Natural killer cell (primary cell): ENCODE results near the gene RAP1GAP. TPM values are rescaled to one million over a fixed set of nuclear protein-coding genes. Genes with fewer than 3 reads are reported as not detected.

Experiments used
- ATAC-seq, 3 donors: fragments of 150-1000 bp in 2 of 3; fragments of 200-7000 bp in 1 of 3; cut with Tn5 transposase; 1 replicate in 1 of 3; 2 replicates in 2 of 3; pipeline ENCODE4 v1.10.0; 2021; ENCODE audit warnings: mild to moderate bottlenecking in 2 of 3, moderate library complexity in 2 of 3
- DNase-seq, 2 donors: peaks; one replicate each; pipeline versions ENCODE4 v3.0.0 to v3.0.0-alpha.2; 2013 to 2021; ENCODE audit warnings: mixed read lengths in 1 of 2
- H3K27ac ChIP-seq: one replicate; pipeline ENCODE4 v1.5.1; 2013; ENCODE audit warnings: mild to moderate bottlenecking, low read length
- H3K27me3 ChIP-seq: one replicate; pipeline ENCODE4 v1.6.1; 2013; ENCODE audit warnings: low read length; ENCODE audit not compliant: control insufficient read depth, insufficient read depth
- H3K36me3 ChIP-seq: one replicate; pipeline ENCODE4 v1.6.1; 2013; ENCODE audit warnings: low read length; ENCODE audit not compliant: control insufficient read depth, insufficient read depth
- H3K4me1 ChIP-seq: one replicate; pipeline ENCODE4 v1.6.1; 2013; ENCODE audit warnings: low read length; ENCODE audit not compliant: control insufficient read depth, insufficient read depth
- H3K4me3 ChIP-seq: one replicate; pipeline ENCODE4 v1.5.1; 2013; ENCODE audit warnings: low read length
- H3K9me3 ChIP-seq: one replicate; pipeline ENCODE4 v1.6.1; 2013; ENCODE audit warnings: low read length; ENCODE audit not compliant: control insufficient read depth, insufficient read depth
- H3K27ac Mint-ChIP-seq, 2 donors: one replicate each; pipeline ENCODE4 v1.8.0; 2022; ENCODE audit warnings: mild to moderate bottlenecking in 2 of 2, mixed read lengths in 2 of 2, moderate library complexity in 1 of 2
- H3K27me3 Mint-ChIP-seq, 2 donors: one replicate each; pipeline ENCODE4 v1.8.0; 2022; ENCODE audit warnings: low read depth in 2 of 2, mixed read lengths in 2 of 2
- H3K36me3 Mint-ChIP-seq: one replicate; pipeline ENCODE4 v1.8.0; 2022; ENCODE audit warnings: mixed read lengths
- H3K4me1 Mint-ChIP-seq, 2 donors: one replicate each; pipeline ENCODE4 v1.8.0; 2022; ENCODE audit warnings: mixed read lengths in 2 of 2
- H3K4me3 Mint-ChIP-seq: one replicate; pipeline ENCODE4 v1.8.0; 2022; ENCODE audit warnings: mild to moderate bottlenecking, moderate library complexity, mixed read lengths
- H3K9me3 Mint-ChIP-seq, 2 donors: one replicate each; pipeline ENCODE4 v1.8.0; 2022; ENCODE audit warnings: mixed read lengths in 2 of 2
- WGBS: methylation state at CpG from one replicate; pipeline ENCODE4 v1.1.7; 2013; ENCODE audit warnings: missing lambda C conversion rate; ENCODE audit not compliant: insufficient coverage; 5-methylcytosine and 5-hydroxymethylcytosine counted together
- intact Hi-C: fragments of 100-400 bp; cut with micrococcal nuclease; formaldehyde crosslinking; loops from one replicate; pipeline ENCODE4 v1.14.2; 2022
- total RNA-seq, 4 donors: library from RNA; stranded (reverse); fragments of 120-200 nt in 1 of 4; gene quantifications; one replicate each; pipeline versions ENCODE4 v1.2.3 to v1.2.4, GENCODE V29; 2013 to 2022
- TF ChIP-seq, protein P1 (sequence below): fragments of 200-600 bp; IDR thresholded peaks from one replicate; pipeline ENCODE4 v1.8.0; 2022; ENCODE audit warnings: antibody characterized with exemption

Gene RAP1GAP
- total RNA-seq, 3 donors from 2014 or later (not counting 1 experiment from before 2014, with no cell fraction given), result 0.47 to 1.1 TPM; not detected in 1

DNA sequence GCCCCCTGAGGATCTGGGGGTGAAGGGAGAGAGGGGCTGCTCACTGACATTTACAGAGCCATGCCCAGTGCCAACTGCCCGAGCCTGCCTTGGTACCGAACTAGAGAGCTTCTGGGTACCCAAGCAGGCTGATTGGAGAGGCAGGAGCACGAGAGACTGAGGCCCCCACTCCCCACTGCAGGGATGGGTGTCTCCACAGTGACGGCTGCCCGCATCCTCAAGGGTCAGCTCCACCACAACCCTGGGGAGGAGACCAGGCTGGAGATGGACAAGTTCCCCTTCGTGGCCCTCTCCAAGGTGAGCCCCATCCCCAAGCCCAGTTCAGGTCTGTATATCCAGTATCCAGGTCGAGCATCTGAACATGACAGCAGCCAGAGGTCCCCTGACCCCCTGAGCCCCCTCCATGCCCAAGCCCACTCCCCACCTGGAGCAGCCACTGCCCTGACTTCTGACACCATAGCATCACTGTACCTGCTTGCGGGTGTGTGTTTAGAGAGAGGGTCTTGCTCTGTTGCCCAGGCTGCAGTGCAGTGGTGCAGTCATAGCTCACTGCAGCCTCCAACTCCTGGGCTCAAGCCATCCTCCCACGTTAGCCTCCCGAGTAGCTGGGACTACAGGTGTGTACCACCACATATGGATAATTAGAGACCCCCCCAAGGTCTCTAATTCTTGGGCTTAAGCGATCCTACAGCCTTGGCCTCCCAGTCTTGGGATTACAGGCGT lies 108.1 kb downstream of the RAP1GAP start:
- Mint-ChIP-seq H3K27ac (no peak overlapping the region), H3K27me3 (peaks cover 0 to 5% of the 10 kb centered on the region in 2 donors), H3K4me1 (no peaks in the 10 kb centered on the region), H3K4me3 (no peak overlapping the region), H3K36me3 (no peaks in the 10 kb centered on the region), H3K9me3 (no peaks in the 10 kb centered on the region)
- TF ChIP-seq, protein P1, sequence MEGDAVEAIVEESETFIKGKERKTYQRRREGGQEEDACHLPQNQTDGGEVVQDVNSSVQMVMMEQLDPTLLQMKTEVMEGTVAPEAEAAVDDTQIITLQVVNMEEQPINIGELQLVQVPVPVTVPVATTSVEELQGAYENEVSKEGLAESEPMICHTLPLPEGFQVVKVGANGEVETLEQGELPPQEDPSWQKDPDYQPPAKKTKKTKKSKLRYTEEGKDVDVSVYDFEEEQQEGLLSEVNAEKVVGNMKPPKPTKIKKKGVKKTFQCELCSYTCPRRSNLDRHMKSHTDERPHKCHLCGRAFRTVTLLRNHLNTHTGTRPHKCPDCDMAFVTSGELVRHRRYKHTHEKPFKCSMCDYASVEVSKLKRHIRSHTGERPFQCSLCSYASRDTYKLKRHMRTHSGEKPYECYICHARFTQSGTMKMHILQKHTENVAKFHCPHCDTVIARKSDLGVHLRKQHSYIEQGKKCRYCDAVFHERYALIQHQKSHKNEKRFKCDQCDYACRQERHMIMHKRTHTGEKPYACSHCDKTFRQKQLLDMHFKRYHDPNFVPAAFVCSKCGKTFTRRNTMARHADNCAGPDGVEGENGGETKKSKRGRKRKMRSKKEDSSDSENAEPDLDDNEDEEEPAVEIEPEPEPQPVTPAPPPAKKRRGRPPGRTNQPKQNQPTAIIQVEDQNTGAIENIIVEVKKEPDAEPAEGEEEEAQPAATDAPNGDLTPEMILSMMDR, result no peak
- Histone ChIP-seq H3K4me3 (no peak overlapping the region), H3K36me3 (no peaks in the 10 kb centered on the region), H3K27me3 (no peaks in the 10 kb centered on the region), H3K9me3 (no peaks in the 10 kb centered on the region), H3K4me1 (no peaks in the 10 kb centered on the region), H3K27ac (no peak overlapping the region)
- DNase-seq (no peak), ATAC-seq (no peak)
- WGBS, result 90% methylated on average over 12 of the region's 12 CpGs
- intact Hi-C loops, result no loop called here

DNA sequence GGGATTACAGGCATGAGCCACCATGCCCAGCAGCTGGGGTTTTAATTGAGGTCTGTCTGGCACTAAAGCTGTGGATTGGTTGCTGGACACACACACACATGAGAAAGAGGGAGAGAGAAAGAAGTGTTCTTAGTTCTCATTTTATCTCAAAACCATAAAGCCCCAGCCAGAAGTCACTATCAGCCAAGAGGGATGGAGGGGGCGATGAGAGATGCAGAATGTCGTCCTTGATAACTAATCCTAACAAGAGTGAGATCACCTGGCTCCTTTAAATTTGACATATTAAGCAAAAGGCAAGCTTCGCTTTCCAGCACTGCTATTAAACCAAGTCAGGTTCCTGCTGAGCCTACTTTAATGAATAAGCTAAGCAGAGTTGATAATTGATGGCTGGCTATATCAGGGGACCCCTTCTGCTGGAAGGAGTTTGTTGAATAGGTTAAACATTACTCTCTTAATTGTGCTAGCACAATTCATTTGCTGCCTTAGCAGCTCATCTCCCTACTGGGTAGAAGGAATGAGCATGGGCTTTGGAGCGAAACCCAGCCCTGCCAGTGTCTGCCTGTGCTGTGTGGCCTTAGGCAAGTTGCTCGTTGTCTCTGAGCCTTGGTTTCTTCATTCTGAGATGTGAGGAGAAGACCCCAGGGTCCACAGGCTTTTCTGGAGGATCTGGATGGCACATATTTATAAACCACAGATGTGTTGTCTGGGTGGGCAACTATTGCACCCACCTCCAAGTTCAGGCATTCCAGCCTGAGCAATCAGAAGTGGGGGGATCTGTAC lies 109.2 kb downstream of the RAP1GAP start:
- Histone ChIP-seq H3K27ac (no peak overlapping the region), H3K27me3 (no peaks in the 10 kb centered on the region), H3K4me1 (no peaks in the 10 kb centered on the region), H3K9me3 (no peaks in the 10 kb centered on the region), H3K36me3 (no peaks in the 10 kb centered on the region), H3K4me3 (no peak overlapping the region)
- ATAC-seq (no peak), DNase-seq (no peak)
- Mint-ChIP-seq H3K27me3 (peaks cover 0 to 6% of the 10 kb centered on the region in 2 donors), H3K4me1 (no peaks in the 10 kb centered on the region), H3K27ac (no peak overlapping the region), H3K9me3 (no peaks in the 10 kb centered on the region), H3K36me3 (no peaks in the 10 kb centered on the region), H3K4me3 (no peak overlapping the region)
- intact Hi-C loops, result no loop called here
- 80% methylated on average over 5 of the region's 5 CpGs for WGBS
- TF ChIP-seq, protein P1, result no peak

DNA sequence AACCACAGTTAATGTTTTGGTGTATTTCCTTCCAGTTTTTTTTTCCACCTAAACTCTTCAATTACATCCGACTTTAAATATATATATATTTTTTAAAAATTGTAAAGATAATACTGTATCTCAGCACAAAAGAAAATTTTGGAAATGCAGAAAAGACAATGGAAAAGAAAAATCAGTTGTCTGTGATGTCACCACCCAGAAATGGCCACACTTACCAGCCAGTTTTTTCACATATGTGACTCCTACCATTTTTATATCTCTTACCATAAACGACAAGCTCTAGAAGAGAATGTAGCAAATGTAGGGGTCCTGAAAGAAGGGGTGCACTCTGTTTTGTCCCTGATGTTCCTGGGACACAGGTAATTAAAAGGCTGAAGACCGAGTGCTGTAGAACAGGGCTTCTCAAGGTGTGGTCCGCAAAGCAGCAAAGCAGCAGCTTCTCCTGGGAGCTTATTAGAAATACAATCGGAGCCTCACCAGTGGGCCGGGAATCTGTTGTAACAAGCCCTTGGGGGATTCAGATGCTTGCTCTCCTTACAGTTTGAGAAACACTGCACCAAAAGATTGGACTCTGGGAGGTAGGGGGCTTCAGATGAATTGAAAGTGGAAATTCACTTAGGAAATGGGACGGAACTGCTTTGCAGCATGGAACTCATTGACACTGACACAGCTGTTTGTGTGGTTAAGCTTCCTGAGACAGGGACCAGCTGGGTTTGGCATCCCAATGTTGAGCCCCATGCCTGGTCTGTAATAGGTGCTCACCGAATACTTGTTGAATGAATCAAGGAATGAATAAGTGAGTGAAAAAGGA lies 115.8 kb downstream of the RAP1GAP start:
- DNase-seq (no peak), ATAC-seq (no peak)
- Histone ChIP-seq H3K27ac (no peak overlapping the region), H3K27me3 (no peaks in the 10 kb centered on the region), H3K4me3 (no peak overlapping the region), H3K4me1 (no peaks in the 10 kb centered on the region), H3K9me3 (no peaks in the 10 kb centered on the region), H3K36me3 (no peaks in the 10 kb centered on the region)
- no peaks in the 10 kb centered on the region for H3K9me3 Mint-ChIP-seq
- peaks cover 0 to 7% of the 10 kb centered on the region in 2 donors for H3K4me1 Mint-ChIP-seq
- no peak overlapping the region for H3K27ac Mint-ChIP-seq
- 44% methylated on average over 7 of the region's 8 CpGs for WGBS
- no peaks in the 10 kb centered on the region for H3K36me3 Mint-ChIP-seq
- TF ChIP-seq, protein P1, result no peak
- H3K4me3 Mint-ChIP-seq, result no peak overlapping the region
- intact Hi-C loops, result no loop called here
- peaks cover 6 to 11% of the 10 kb centered on the region in 2 donors for H3K27me3 Mint-ChIP-seq
